Kidney glomerular epithelial cell (primary cell): ENCODE measurements around the gene PUS10.

Experiments used
- DNase-seq: peaks from one replicate; lab custom pipeline; 2025; lab: John Stamatoyannopoulos, UW

PUS10 gene

GRCh38 chr2:60966507-60967405, 51.3 kb downstream of the PUS10 start:
- DNase-seq = no peak

GRCh38 chr2:60965499-60965785, 52.6 kb downstream of the PUS10 start:
- no peak for DNase-seq

- DNase-seq = no peak
These were observed 53.2 kb downstream of the PUS10 start for GRCh38 chr2:60964651-60965498.

GRCh38 chr2:60963190-60963589, 54.9 kb downstream of the PUS10 start:
- DNase-seq = no peak

- no peak for DNase-seq
These were observed 55.5 kb downstream of the PUS10 start for GRCh38 chr2:60962528-60962927.

GRCh38 chr2:60961457-60961856, 56.6 kb downstream of the PUS10 start:
- DNase-seq = no peak

GRCh38 chr2:60960706-60961105, 57.3 kb downstream of the PUS10 start:
- no peak for DNase-seq

GRCh38 chr2:60959501-60959900, 58.6 kb downstream of the PUS10 start:
- no peak for DNase-seq

GRCh38 chr2:60958800-60959199, 59.3 kb downstream of the PUS10 start:
- DNase-seq = peak; percentile 49

GRCh38 chr2:60958361-60958760, 59.7 kb downstream of the PUS10 start:
- DNase-seq = no peak

GRCh38 chr2:60957643-60958042, 60.4 kb downstream of the PUS10 start:
- DNase-seq = no peak

- no peak for DNase-seq
These were observed 60.8 kb downstream of the PUS10 start for GRCh38 chr2:60957224-60957623.

GRCh38 chr2:60954139-60954538, 63.9 kb downstream of the PUS10 start:
- no peak for DNase-seq

GRCh38 chr2:60948926-60949579, 69.0 kb downstream of the PUS10 start:
- DNase-seq = no peak

GRCh38 chr2:60948161-60948560, 69.9 kb downstream of the PUS10 start:
- no peak for DNase-seq

- no peak for DNase-seq
These were observed 71.0 kb downstream of the PUS10 start for GRCh38 chr2:60947056-60947455.

- DNase-seq = no peak
These were observed 72.7 kb downstream of the PUS10 start for GRCh38 chr2:60945341-60945740.

GRCh38 chr2:60939622-60940021, 78.4 kb downstream of the PUS10 start:
- DNase-seq = no peak

GRCh38 chr2:60938301-60938700, 79.8 kb downstream of the PUS10 start:
- no peak for DNase-seq

GRCh38 chr2:60936757-60937156, 81.3 kb downstream of the PUS10 start:
- DNase-seq = no peak

GRCh38 chr2:60934165-60934722, 83.8 kb downstream of the PUS10 start:
- DNase-seq = no peak

GRCh38 chr2:60932954-60933353, 85.1 kb downstream of the PUS10 start:
- no peak for DNase-seq
